IMR-90 (cell line): ENCODE results near the gene STT3A. TPM values are rescaled to one million over a fixed set of nuclear protein-coding genes. Genes with fewer than 3 reads are reported as not detected.

Source experiments
- ATAC-seq: fragments of 200-7000 bp; cut with Tn5 transposase; 2 replicates; pipeline ENCODE4 v1.9.1; 2020; ENCODE audit warnings: low read depth, mild to moderate bottlenecking, moderate library complexity
- BruUV-seq: library from RNA; stranded (reverse); fragments of 400-500 nt; replicated peaks from 2 replicates; lab custom pipeline; 2021; lab: Mats Ljungman, UMichigan
- CTCF ChIA-PET: fragments of 300-600 bp; formaldehyde crosslinking; extraction: SDS; loops from one replicate; lab custom pipeline; 2021; ENCODE audit warnings: antibody characterized with exemption; lab: Yijun Ruan, JAX
- POLR2A ChIA-PET: fragments of 300-600 bp; sonication (Branson Sonifier 250); formaldehyde crosslinking; loops from one replicate; lab custom pipeline; 2022; ENCODE audit warnings: antibody characterized with exemption; ENCODE audit not compliant: unreplicated experiment; lab: Charles Lee
- DNase-seq: peaks from one replicate; pipeline ENCODE4 v3.0.0; 2013
- H2AFZ ChIP-seq: replicated peaks from 2 replicates; pipeline ENCODE3; 2013; ENCODE audit warnings: low read length, mild to moderate bottlenecking; ENCODE audit not compliant: poor library complexity
- H2AK5ac ChIP-seq: 2 replicates; pipeline ENCODE4 v1.6.1; 2013; ENCODE audit warnings: low read depth, low read length, inconsistent platforms
- H2AK9ac ChIP-seq: replicated peaks from 2 replicates; pipeline ENCODE3; 2013; ENCODE audit warnings: mild to moderate bottlenecking, low read depth, low read length, moderate library complexity; ENCODE audit not compliant: poor library complexity
- H2BK120ac ChIP-seq: 2 replicates; pipeline ENCODE4 v1.6.1; 2013; ENCODE audit warnings: low read depth, low read length, inconsistent platforms
- H2BK15ac ChIP-seq: 3 replicates; pipeline ENCODE4 v1.6.1; 2013; ENCODE audit warnings: low read depth, low read length, inconsistent platforms
- H2BK20ac ChIP-seq: 2 replicates; pipeline ENCODE4 v1.6.1; 2013; ENCODE audit warnings: low read depth, mild to moderate bottlenecking, inconsistent platforms, low read length, moderate library complexity
- H2BK5ac ChIP-seq: 2 replicates; pipeline ENCODE4 v1.6.1; 2013; ENCODE audit warnings: mild to moderate bottlenecking, low read depth, low read length, inconsistent platforms; ENCODE audit not compliant: poor library complexity, severe bottlenecking
- H3K14ac ChIP-seq: replicated peaks from 2 replicates; pipeline ENCODE4 v1.6.1; 2013; ENCODE audit warnings: low read depth, low read length, inconsistent platforms
- H3K18ac ChIP-seq: 2 replicates; pipeline ENCODE4 v1.6.1; 2013; ENCODE audit warnings: low read depth, low read length, control low read depth
- H3K23ac ChIP-seq: 2 replicates; pipeline ENCODE4 v1.6.1; 2013; ENCODE audit warnings: low read depth, low read length, inconsistent platforms
- H3K27ac ChIP-seq: 2 replicates; pipeline ENCODE4 v1.5.1; 2013; ENCODE audit warnings: mild to moderate bottlenecking, control low read depth, low read length; ENCODE audit not compliant: insufficient read depth
- H3K27me3 ChIP-seq: 2 replicates; pipeline ENCODE4 v1.6.1; 2013; ENCODE audit warnings: low read length; ENCODE audit not compliant: control insufficient read depth, insufficient read depth
- H3K36me3 ChIP-seq: 2 replicates; pipeline ENCODE4 v1.6.1; 2013; ENCODE audit warnings: low read length, mixed read lengths; ENCODE audit not compliant: control insufficient read depth, insufficient read depth
- H3K4ac ChIP-seq: 2 replicates; pipeline ENCODE4 v1.6.1; 2013; ENCODE audit warnings: low read depth, low read length, inconsistent platforms
- H3K4me1 ChIP-seq: 2 replicates; pipeline ENCODE4 v1.6.1; 2013; ENCODE audit warnings: low read length, mixed read lengths; ENCODE audit not compliant: control insufficient read depth, insufficient read depth
- H3K4me2 ChIP-seq: 2 replicates; pipeline ENCODE4 v1.6.1; 2013; ENCODE audit warnings: low read depth, mild to moderate bottlenecking, control low read depth, low read length, moderate library complexity
- H3K4me3 ChIP-seq: 2 replicates; pipeline ENCODE4 v1.5.1; 2013; ENCODE audit warnings: low read depth, mild to moderate bottlenecking, control low read depth, low read length, moderate library complexity; ENCODE audit not compliant: insufficient read depth
- H3K56ac ChIP-seq: 2 replicates; pipeline ENCODE4 v1.6.1; 2013; ENCODE audit warnings: low read length, inconsistent platforms; ENCODE audit not compliant: insufficient read depth; ENCODE audit errors: extremely low read depth
- H3K79me1 ChIP-seq, 2 experiments: 2 replicates each; pipeline ENCODE4 v1.6.1; 2013; ENCODE audit warnings: low read length in 2 of 2, inconsistent platforms in 1 of 2, low read depth in 1 of 2
- H3K9ac ChIP-seq: 2 replicates; pipeline ENCODE4 v1.6.1; 2013; ENCODE audit warnings: low read depth, low read length, control low read depth
- H3K9me1 ChIP-seq: 2 replicates; pipeline ENCODE4 v1.6.1; 2013; ENCODE audit warnings: low read length, inconsistent platforms; ENCODE audit not compliant: insufficient read depth
- H3K9me3 ChIP-seq: 2 replicates; pipeline ENCODE4 v1.6.1; 2013; ENCODE audit warnings: low read length; ENCODE audit not compliant: control insufficient read depth, insufficient read depth
- H4K20me1 ChIP-seq: 2 replicates; pipeline ENCODE4 v1.6.1; 2013; ENCODE audit warnings: low read length, inconsistent platforms; ENCODE audit not compliant: insufficient read depth
- H4K5ac ChIP-seq: 2 replicates; pipeline ENCODE4 v1.6.1; 2013; ENCODE audit warnings: mild to moderate bottlenecking, low read depth, low read length, control low read depth
- H4K8ac ChIP-seq, 2 experiments: 2 replicates each; pipeline ENCODE4 v1.6.1; 2013; ENCODE audit warnings: low read depth in 2 of 2, low read length in 2 of 2, control low read depth in 1 of 2, inconsistent platforms in 1 of 2
- H4K91ac ChIP-seq: 2 replicates; pipeline ENCODE4 v1.6.1; 2013; ENCODE audit warnings: low read depth, low read length, inconsistent platforms; ENCODE audit not compliant: insufficient read depth
- BHLHE40 ChIP-seq: fragments of 150-350 bp; IDR thresholded peaks from 2 replicates; pipeline ENCODE4 v1.6.1; 2016; ENCODE audit warnings: mild to moderate bottlenecking, low read depth, low read length
- CHD1 ChIP-seq: IDR thresholded peaks from 2 replicates; pipeline ENCODE4 v1.6.1; 2012; ENCODE audit warnings: low read depth, low read length, improper control_type of control experiment
- CTCF ChIP-seq: conservative IDR thresholded peaks from 2 replicates; pipeline ENCODE4 v1.5.1; 2012; ENCODE audit warnings: mild to moderate bottlenecking, low read depth, low read length, improper control_type of control experiment
- FOS ChIP-seq: fragments of 150-350 bp; IDR thresholded peaks from 2 replicates; pipeline ENCODE4 v1.6.1; 2016; ENCODE audit warnings: low read depth, low read length
- MXI1 ChIP-seq: IDR thresholded peaks from 2 replicates; pipeline ENCODE4 v1.6.1; 2012; ENCODE audit warnings: low read depth, mild to moderate bottlenecking, low read length, moderate library complexity, borderline replicate concordance
- RAD21 ChIP-seq: IDR thresholded peaks from 2 replicates; pipeline ENCODE4 v1.6.1; 2012; ENCODE audit warnings: low read length, improper control_type of control experiment
- WGBS, 2 experiments: methylation state at CpG; one replicate each; pipeline versions ENCODE4 v1.1.5 to v1.1.7; 2013; ENCODE audit warnings: missing lambda C conversion rate in 2 of 2; ENCODE audit not compliant: insufficient read length in 1 of 2; ENCODE audit errors: extremely low coverage in 2 of 2; 5-methylcytosine and 5-hydroxymethylcytosine counted together
- dilution Hi-C: fragments of 300-500 bp; cut with HindIII; formaldehyde crosslinking; loops from one replicate; pipeline ENCODE4 v1.14.3; 2018; ENCODE audit warnings: low sequenced_read_pairs; ENCODE audit not compliant: unreplicated experiment
- in situ Hi-C: fragments of 300-500 bp; cut with MboI; formaldehyde crosslinking; loops from 3 replicates; pipeline ENCODE4 v1.14.3; 2019; ENCODE audit warnings: low sequenced_read_pairs, inconsistent platforms, mixed read lengths
- intact Hi-C: fragments of 100-400 bp; cut with micrococcal nuclease; formaldehyde crosslinking; loops from 2 replicates; pipeline ENCODE4 v1.10.0; 2022
- polyA plus RNA-seq, 3 experiments: library from polyadenylated mRNA; depleted of rRNA; stranded (reverse); fragments of >200 nt; gene quantifications; 2 replicates each; pipeline ENCODE4 v1.2.3, GENCODE V29; 2012; ENCODE audit warnings: low replicate concordance in 1 of 3
- total RNA-seq: library from RNA; depleted of rRNA; stranded (reverse); fragments of >200 nt; gene quantifications from 2 replicates; pipeline ENCODE4 v1.2.3, GENCODE V29; 2012

STT3A gene
- total and polyA plus RNA-seq, 2 of the 4 experiments (the other 2 are of a cell fraction), result 180 to 387 TPM

GRCh38 chr11:125625225-125625629 is 32.6 kb downstream of the STT3A start:
- Histone ChIP-seq H4K5ac (peak overlapping the region; percentile 90), H2BK15ac (0 out of 3 replicates have a peak overlapping the region, but pooled peaks have one; percentile 26), H3K23ac (peak overlapping the region; percentile 95), H3K36me3 (peaks cover 3% of the 10 kb centered on the region), H3K9me3 (no peaks in the 10 kb centered on the region), H2BK20ac (peak overlapping the region; percentile 57; the same call in 1 of the 2 replicates), H3K14ac (peak overlapping the region; percentile 99), H3K79me1 (peaks cover 11 to 46% of the 10 kb centered on the region in 2 experiments; a peak in 3 of 4 replicates), H2BK120ac (peak overlapping the region; percentile 94), H3K4me3 (peak overlapping the region; percentile 72), H3K27me3 (no peaks in the 10 kb centered on the region), H4K8ac (peak overlapping the region; percentile 91 to 99), H3K9me1 (0 out of 2 replicates have a peak, but pooled peaks cover 2% of the 10 kb centered on the region), H2AFZ (peak overlapping the region; percentile 98), H2BK5ac (peak overlapping the region; percentile 97), H3K18ac (peak overlapping the region; percentile 78), H2AK9ac (peak overlapping the region; percentile 99), H3K4me2 (peak overlapping the region; percentile 91), H3K9ac (peak overlapping the region; percentile 92), H3K4me1 (peaks cover 8% of the 10 kb centered on the region), H4K91ac (peak overlapping the region; percentile 96), H3K4ac (peak overlapping the region; percentile 98), H4K20me1 (no peaks in the 10 kb centered on the region), H3K56ac (peak overlapping the region; percentile 89), H2AK5ac (peak overlapping the region; percentile 76), H3K27ac (peak overlapping the region; percentile 95)
- ChIA-PET POLR2A (interaction anchor here (0.5 to 1.2 kb wide), 2 partner anchors 14 to 278 kb away, joined by 4 read pairs; partner anchors contain the start of gene PUS3), CTCF (no interaction called here)
- intact Hi-C loops (no loop called here), dilution Hi-C loops (no loop called here), in situ Hi-C loops (loop anchor here (10.0 kb wide), 1 partner anchor 250 kb away; no protein-coding TSS in a partner anchor)
- TF ChIP-seq MXI1 (no peak), RAD21 (no peak), CHD1 (no peak), FOS (no peak), BHLHE40 (no peak), CTCF (no peak)
- ATAC-seq (peak; percentile 21), DNase-seq (no peak)
- 0% methylated on average over 9 of the region's 20 CpGs; no CpG with 5 or more reads in 1 of the 2 experiments for WGBS, 2 experiments
- BruUV-seq, result no TSS peak
